SK-N-SH treated with all-trans-retinoic acid at 6 μM for 48 hours (cell line): ENCODE data around the gene C3orf70.

Experiments used
- ATAC-seq: fragments of 200-7000 bp; cut with Tn5 transposase; 3 replicates; pipeline ENCODE4 v1.9.1; 2020; ENCODE audit warnings: mild to moderate bottlenecking, moderate library complexity
- ARNTL ChIP-seq: fragments of 450-650 bp; formaldehyde crosslinking; IDR thresholded peaks from 2 replicates; pipeline ENCODE4 v1.5.0; 2020; ENCODE audit warnings: low read depth, mild to moderate bottlenecking, moderate library complexity, borderline replicate concordance
- BACH2 ChIP-seq: fragments of 250-450 bp; sonication (Bioruptor Pico); IDR thresholded peaks from 2 replicates; pipeline ENCODE4 v1.9.0; 2021; ENCODE audit warnings: mild to moderate bottlenecking, borderline replicate concordance
- CSDC2 ChIP-seq: fragments of 250-450 bp; sonication (Bioruptor Pico); IDR thresholded peaks from 2 replicates; pipeline ENCODE4 v1.5.0; 2020; ENCODE audit warnings: mild to moderate bottlenecking, moderate library complexity
- ESRRG ChIP-seq: fragments of 250-450 bp; sonication (Bioruptor Pico); IDR thresholded peaks from 2 replicates; pipeline ENCODE4 v1.6.1; 2021; ENCODE audit warnings: mild to moderate bottlenecking
- GLIS3 ChIP-seq: fragments of 250-450 bp; sonication (Bioruptor Pico); IDR thresholded peaks from 2 replicates; pipeline ENCODE4 v1.5.0; 2020; ENCODE audit warnings: mild to moderate bottlenecking, moderate library complexity
- ISL1 ChIP-seq: fragments of 250-450 bp; sonication (Bioruptor Pico); IDR thresholded peaks from 2 replicates; pipeline ENCODE4 v2.1.2; 2022; ENCODE audit warnings: mild to moderate bottlenecking, moderate library complexity
- PPARA ChIP-seq: fragments of 250-450 bp; sonication (Bioruptor Pico); IDR thresholded peaks from 2 replicates; pipeline ENCODE4 v1.5.0; 2020; ENCODE audit warnings: mild to moderate bottlenecking, borderline replicate concordance
- RARB ChIP-seq: fragments of 250-450 bp; sonication (Bioruptor Pico); IDR thresholded peaks from 2 replicates; pipeline ENCODE4 v1.8.0; 2021; ENCODE audit warnings: mild to moderate bottlenecking, moderate library complexity
- SNAI2 ChIP-seq: fragments of 250-450 bp; sonication (Bioruptor Pico); IDR thresholded peaks from 2 replicates; pipeline ENCODE4 v1.5.0; 2020; ENCODE audit warnings: mild to moderate bottlenecking, moderate library complexity
- TOX ChIP-seq: fragments of 250-450 bp; sonication (Bioruptor Pico); IDR thresholded peaks from 2 replicates; pipeline ENCODE4 v1.8.0; 2021; ENCODE audit warnings: mild to moderate bottlenecking, moderate library complexity, borderline replicate concordance
- ZC3H10 ChIP-seq: fragments of 250-450 bp; sonication (Bioruptor Pico); IDR thresholded peaks from 2 replicates; pipeline ENCODE4 v1.5.1; 2021; ENCODE audit warnings: mild to moderate bottlenecking, moderate library complexity
- ZFP3 ChIP-seq: fragments of 250-450 bp; sonication (Bioruptor Pico); IDR thresholded peaks from 2 replicates; pipeline ENCODE4 v1.5.0; 2020; ENCODE audit warnings: mild to moderate bottlenecking, moderate library complexity
- ZFP30 ChIP-seq: fragments of 450-650 bp; formaldehyde crosslinking; IDR thresholded peaks from 2 replicates; pipeline ENCODE4 v1.5.0; 2022; ENCODE audit warnings: mild to moderate bottlenecking, moderate library complexity
- ZNF565 ChIP-seq: fragments of 450-650 bp; formaldehyde crosslinking; conservative IDR thresholded peaks from 2 replicates; pipeline ENCODE4 v1.5.0; 2020; ENCODE audit warnings: low read depth, mild to moderate bottlenecking, moderate library complexity
- ZNF70 ChIP-seq: fragments of 450-650 bp; formaldehyde crosslinking; IDR thresholded peaks from 2 replicates; pipeline ENCODE4 v1.5.0; 2020; ENCODE audit warnings: mild to moderate bottlenecking, moderate library complexity
- ZNF8 ChIP-seq: fragments of 450-650 bp; formaldehyde crosslinking; IDR thresholded peaks from 2 replicates; pipeline ENCODE4 v1.5.0; 2020; ENCODE audit warnings: mild to moderate bottlenecking, moderate library complexity
- TF ChIP-seq, protein P1 (sequence below): fragments of 250-450 bp; sonication (Bioruptor Pico); IDR thresholded peaks from 2 replicates; pipeline ENCODE4 v1.5.1; 2021; ENCODE audit warnings: mild to moderate bottlenecking, moderate library complexity
- TF ChIP-seq, protein P2 (sequence below): fragments of 250-450 bp; sonication (Bioruptor Pico); IDR thresholded peaks from 2 replicates; pipeline ENCODE4 v1.8.0; 2021; ENCODE audit warnings: low read depth, mild to moderate bottlenecking, moderate library complexity, borderline replicate concordance
- TF ChIP-seq, protein P3 (sequence below): fragments of 250-450 bp; sonication (Bioruptor Pico); IDR thresholded peaks from 2 replicates; pipeline ENCODE4 v1.5.0; 2020; ENCODE audit warnings: mild to moderate bottlenecking, moderate library complexity
- TF ChIP-seq, protein P4 (sequence below): fragments of 250-450 bp; sonication (Bioruptor Pico); IDR thresholded peaks from 2 replicates; pipeline ENCODE4 v1.8.0; 2020; ENCODE audit warnings: mild to moderate bottlenecking, moderate library complexity, borderline replicate concordance

Gene C3orf70

DNA sequence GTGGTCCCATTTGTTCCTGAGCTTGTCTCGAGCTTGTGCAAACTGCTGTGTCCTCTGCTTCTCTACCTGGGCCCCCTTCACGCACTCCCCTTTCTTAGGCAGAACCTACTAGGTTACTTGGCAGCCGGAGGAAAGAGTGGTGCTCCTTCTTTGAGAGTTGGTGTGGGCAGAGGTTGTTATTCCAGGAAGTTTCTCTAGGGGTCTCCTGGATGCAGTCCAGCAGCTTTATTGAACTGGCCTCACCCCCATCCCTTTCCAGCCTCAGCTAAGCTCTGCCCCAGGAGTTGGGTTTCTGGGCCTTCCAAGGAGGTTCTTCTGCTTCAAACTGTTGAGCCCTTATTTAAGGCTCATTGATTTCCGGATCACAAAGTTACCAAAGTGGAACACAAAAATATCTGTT, 103.2 kb downstream of the C3orf70 start:
- no peak for ATAC-seq
- TF ChIP-seq GLIS3 (CRISPR knock-in tag) (no peak), ZFP30 (CRISPR knock-in tag) (no peak), ZNF70 (CRISPR knock-in tag) (no peak), SNAI2 (no peak), ZC3H10 (CRISPR knock-in tag) (no peak), ARNTL (CRISPR knock-in tag) (no peak), CSDC2 (CRISPR knock-in tag) (no peak), ESRRG (CRISPR knock-in tag) (no peak), PPARA (CRISPR knock-in tag) (no peak), TOX (CRISPR knock-in tag) (no peak), RARB (CRISPR knock-in tag) (no peak)
- TF ChIP-seq, protein P1, sequence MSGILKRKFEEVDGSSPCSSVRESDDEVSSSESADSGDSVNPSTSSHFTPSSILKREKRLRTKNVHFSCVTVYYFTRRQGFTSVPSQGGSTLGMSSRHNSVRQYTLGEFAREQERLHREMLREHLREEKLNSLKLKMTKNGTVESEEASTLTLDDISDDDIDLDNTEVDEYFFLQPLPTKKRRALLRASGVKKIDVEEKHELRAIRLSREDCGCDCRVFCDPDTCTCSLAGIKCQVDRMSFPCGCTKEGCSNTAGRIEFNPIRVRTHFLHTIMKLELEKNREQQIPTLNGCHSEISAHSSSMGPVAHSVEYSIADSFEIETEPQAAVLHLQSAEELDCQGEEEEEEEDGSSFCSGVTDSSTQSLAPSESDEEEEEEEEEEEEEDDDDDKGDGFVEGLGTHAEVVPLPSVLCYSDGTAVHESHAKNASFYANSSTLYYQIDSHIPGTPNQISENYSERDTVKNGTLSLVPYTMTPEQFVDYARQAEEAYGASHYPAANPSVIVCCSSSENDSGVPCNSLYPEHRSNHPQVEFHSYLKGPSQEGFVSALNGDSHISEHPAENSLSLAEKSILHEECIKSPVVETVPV (CRISPR knock-in tag), result no peak
- TF ChIP-seq, protein P2, sequence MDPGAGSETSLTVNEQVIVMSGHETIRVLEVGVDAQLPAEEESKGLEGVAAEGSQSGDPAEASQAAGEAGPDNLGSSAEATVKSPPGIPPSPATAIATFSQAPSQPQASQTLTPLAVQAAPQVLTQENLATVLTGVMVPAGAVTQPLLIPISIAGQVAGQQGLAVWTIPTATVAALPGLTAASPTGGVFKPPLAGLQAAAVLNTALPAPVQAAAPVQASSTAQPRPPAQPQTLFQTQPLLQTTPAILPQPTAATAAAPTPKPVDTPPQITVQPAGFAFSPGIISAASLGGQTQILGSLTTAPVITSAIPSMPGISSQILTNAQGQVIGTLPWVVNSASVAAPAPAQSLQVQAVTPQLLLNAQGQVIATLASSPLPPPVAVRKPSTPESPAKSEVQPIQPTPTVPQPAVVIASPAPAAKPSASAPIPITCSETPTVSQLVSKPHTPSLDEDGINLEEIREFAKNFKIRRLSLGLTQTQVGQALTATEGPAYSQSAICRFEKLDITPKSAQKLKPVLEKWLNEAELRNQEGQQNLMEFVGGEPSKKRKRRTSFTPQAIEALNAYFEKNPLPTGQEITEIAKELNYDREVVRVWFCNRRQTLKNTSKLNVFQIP (CRISPR knock-in tag), result no peak
- TF ChIP-seq, protein P3, sequence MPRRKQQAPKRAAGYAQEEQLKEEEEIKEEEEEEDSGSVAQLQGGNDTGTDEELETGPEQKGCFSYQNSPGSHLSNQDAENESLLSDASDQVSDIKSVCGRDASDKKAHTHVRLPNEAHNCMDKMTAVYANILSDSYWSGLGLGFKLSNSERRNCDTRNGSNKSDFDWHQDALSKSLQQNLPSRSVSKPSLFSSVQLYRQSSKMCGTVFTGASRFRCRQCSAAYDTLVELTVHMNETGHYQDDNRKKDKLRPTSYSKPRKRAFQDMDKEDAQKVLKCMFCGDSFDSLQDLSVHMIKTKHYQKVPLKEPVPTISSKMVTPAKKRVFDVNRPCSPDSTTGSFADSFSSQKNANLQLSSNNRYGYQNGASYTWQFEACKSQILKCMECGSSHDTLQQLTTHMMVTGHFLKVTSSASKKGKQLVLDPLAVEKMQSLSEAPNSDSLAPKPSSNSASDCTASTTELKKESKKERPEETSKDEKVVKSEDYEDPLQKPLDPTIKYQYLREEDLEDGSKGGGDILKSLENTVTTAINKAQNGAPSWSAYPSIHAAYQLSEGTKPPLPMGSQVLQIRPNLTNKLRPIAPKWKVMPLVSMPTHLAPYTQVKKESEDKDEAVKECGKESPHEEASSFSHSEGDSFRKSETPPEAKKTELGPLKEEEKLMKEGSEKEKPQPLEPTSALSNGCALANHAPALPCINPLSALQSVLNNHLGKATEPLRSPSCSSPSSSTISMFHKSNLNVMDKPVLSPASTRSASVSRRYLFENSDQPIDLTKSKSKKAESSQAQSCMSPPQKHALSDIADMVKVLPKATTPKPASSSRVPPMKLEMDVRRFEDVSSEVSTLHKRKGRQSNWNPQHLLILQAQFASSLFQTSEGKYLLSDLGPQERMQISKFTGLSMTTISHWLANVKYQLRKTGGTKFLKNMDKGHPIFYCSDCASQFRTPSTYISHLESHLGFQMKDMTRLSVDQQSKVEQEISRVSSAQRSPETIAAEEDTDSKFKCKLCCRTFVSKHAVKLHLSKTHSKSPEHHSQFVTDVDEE (CRISPR knock-in tag), result no peak
- TF ChIP-seq, protein P4, sequence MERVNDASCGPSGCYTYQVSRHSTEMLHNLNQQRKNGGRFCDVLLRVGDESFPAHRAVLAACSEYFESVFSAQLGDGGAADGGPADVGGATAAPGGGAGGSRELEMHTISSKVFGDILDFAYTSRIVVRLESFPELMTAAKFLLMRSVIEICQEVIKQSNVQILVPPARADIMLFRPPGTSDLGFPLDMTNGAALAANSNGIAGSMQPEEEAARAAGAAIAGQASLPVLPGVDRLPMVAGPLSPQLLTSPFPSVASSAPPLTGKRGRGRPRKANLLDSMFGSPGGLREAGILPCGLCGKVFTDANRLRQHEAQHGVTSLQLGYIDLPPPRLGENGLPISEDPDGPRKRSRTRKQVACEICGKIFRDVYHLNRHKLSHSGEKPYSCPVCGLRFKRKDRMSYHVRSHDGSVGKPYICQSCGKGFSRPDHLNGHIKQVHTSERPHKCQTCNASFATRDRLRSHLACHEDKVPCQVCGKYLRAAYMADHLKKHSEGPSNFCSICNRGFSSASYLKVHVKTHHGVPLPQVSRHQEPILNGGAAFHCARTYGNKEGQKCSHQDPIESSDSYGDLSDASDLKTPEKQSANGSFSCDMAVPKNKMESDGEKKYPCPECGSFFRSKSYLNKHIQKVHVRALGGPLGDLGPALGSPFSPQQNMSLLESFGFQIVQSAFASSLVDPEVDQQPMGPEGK (CRISPR knock-in tag), result no peak

DNA sequence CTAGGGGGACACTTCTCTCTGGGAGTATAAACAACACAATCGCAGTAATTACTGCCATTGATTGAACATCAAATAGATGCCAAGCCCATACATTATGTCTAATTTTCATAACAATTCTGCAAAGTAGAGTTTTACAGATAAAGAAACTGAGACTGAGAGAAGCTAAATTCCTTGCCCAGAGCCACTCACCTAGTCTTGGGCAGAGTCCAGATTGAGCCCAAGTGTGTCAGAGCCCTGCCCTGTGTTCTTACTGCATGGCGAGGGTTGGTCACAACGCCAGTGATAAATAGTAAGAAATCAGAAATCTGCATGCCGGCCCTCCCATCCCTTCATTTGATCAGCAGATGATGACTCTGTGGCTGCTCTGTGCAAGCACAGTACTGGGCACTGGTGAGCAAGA, 106.3 kb downstream of the C3orf70 start:
- ATAC-seq, result no peak

More for the DNA sequence above, 106.3 kb downstream of the C3orf70 start:
- TF ChIP-seq, protein P4 (CRISPR knock-in tag), result no peak
- no peak for TF ChIP-seq ZNF565 (CRISPR knock-in tag)
- no peak for TF ChIP-seq ZFP30 (CRISPR knock-in tag)
- TF ChIP-seq PPARA (CRISPR knock-in tag), result no peak
- TF ChIP-seq, protein P3 (CRISPR knock-in tag), result no peak
- TF ChIP-seq ARNTL (CRISPR knock-in tag), result no peak
- no peak for TF ChIP-seq TOX (CRISPR knock-in tag)
- TF ChIP-seq ZFP3 (CRISPR knock-in tag), result no peak
- TF ChIP-seq ISL1, result no peak
- no peak for TF ChIP-seq ESRRG (CRISPR knock-in tag)
- TF ChIP-seq BACH2 (CRISPR knock-in tag), result no peak
- TF ChIP-seq ZNF8 (CRISPR knock-in tag), result no peak
- no peak for TF ChIP-seq SNAI2
